Mucosa of rectum (tissue), 2 donors: ENCODE data around the gene NRXN3.

Experiments
- H3K27ac ChIP-seq, 2 donors: one replicate each; pipeline ENCODE4 v1.7.0; 2013; ENCODE audit warnings: inconsistent platforms in 2 of 2, low read depth in 2 of 2, low read length in 2 of 2
- H3K27me3 ChIP-seq, 2 donors: one replicate each; pipeline ENCODE4 v1.7.0; 2013; ENCODE audit warnings: low read length in 2 of 2; ENCODE audit not compliant: control insufficient read depth in 2 of 2, insufficient read depth in 2 of 2
- H3K36me3 ChIP-seq, 2 donors: one replicate each; pipeline ENCODE4 v1.7.0; 2013; ENCODE audit warnings: low read length in 2 of 2; ENCODE audit not compliant: control insufficient read depth in 2 of 2, insufficient read depth in 2 of 2
- H3K4me1 ChIP-seq, 2 donors: one replicate each; pipeline ENCODE4 v1.7.0; 2013; ENCODE audit warnings: low read length in 2 of 2, mild to moderate bottlenecking in 1 of 2; ENCODE audit not compliant: control insufficient read depth in 2 of 2, insufficient read depth in 2 of 2
- H3K4me3 ChIP-seq, 2 donors: one replicate each; pipeline ENCODE4 v1.7.0; 2013; ENCODE audit warnings: low read length in 2 of 2
- H3K9ac ChIP-seq, 2 donors: one replicate each; pipeline ENCODE4 v1.7.0; 2013; ENCODE audit warnings: low read length in 2 of 2, low read depth in 1 of 2, mild to moderate bottlenecking in 1 of 2
- H3K9me3 ChIP-seq, 2 donors: one replicate each; pipeline ENCODE4 v1.7.0; 2013; ENCODE audit warnings: low read length in 2 of 2; ENCODE audit not compliant: control insufficient read depth in 2 of 2
- donor health status: healthy.
- donor health status: Normal muscosa, but diverticular disease.

The NRXN3 gene

DNA sequence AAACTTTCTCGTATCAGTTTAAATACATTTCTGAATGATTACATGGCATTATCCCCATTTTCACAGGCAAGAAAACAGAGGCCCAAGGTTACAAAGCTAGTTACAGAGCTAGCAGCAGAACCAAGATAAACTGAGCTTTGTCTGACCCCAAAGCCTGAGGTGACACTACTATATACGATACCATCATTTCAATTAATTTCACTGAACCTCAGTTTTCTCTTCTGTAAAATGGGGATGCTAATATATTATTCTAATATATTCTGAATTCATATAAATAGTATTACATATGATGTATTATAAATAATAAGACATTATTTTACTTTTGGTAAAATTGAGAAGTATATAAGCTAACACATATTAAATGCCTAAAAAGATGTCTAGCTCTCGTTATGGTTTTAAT, 143.3 kb downstream of the NRXN3 start:
- Histone ChIP-seq H3K27me3 (no peaks in the 10 kb centered on the region), H3K4me3 (no peak overlapping the region), H3K36me3 (no peaks in the 10 kb centered on the region)

DNA sequence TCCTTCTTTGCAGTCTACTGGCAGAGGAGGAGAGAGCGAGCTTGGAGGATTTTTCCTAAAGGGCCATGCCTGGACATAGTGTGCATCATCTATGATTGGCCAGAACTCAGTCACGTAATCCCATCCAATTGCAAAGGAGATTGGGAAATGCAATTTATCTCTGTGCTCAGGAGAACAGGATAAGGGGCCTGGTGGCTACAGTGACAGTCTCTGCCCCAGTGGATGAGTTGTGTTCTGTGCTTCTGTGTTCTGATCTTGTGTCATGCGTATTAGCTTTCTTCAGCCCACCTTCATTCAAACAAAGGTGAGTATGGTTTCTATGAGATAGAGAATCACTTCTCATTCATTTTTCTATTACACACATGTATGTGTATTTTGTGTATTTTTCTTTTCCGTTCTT, 144.3 kb downstream of the NRXN3 start:
- H3K9ac ChIP-seq: no peak overlapping the region
- no peaks in the 10 kb centered on the region for H3K4me1 ChIP-seq
- H3K36me3 ChIP-seq: no peaks in the 10 kb centered on the region
- no peaks in the 10 kb centered on the region for H3K27me3 ChIP-seq
- no peaks in the 10 kb centered on the region for H3K9me3 ChIP-seq
- H3K4me3 ChIP-seq: no peak overlapping the region
- no peak overlapping the region for H3K27ac ChIP-seq

More for the DNA sequence above, 143.3 kb downstream of the NRXN3 start:
- H3K27ac ChIP-seq: no peak overlapping the region
- H3K9me3 ChIP-seq: no peaks in the 10 kb centered on the region
- no peak overlapping the region for H3K9ac ChIP-seq
- H3K4me1 ChIP-seq: no peaks in the 10 kb centered on the region

DNA sequence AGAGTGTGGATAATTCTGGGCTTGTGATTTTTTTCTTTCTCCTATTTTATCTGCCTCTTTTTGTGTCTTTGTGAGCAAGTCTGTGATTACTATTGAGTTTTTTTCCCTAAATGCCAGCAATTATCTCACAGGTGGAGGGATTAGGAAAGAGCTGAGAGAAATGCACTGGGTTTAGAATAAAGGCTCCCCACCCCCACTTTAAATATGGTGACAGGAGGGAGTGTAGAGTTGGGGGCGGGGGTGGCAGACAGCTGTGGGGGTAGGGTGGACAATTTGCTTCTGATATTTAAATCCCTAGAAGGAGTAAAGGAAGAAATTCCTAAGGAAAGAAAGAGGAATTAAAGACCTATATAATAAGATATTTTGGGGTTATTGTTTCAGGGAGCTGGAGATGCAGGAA, 145.9 kb downstream of the NRXN3 start:
- H3K27me3 ChIP-seq: no peaks in the 10 kb centered on the region
- no peak overlapping the region for H3K27ac ChIP-seq

DNA sequence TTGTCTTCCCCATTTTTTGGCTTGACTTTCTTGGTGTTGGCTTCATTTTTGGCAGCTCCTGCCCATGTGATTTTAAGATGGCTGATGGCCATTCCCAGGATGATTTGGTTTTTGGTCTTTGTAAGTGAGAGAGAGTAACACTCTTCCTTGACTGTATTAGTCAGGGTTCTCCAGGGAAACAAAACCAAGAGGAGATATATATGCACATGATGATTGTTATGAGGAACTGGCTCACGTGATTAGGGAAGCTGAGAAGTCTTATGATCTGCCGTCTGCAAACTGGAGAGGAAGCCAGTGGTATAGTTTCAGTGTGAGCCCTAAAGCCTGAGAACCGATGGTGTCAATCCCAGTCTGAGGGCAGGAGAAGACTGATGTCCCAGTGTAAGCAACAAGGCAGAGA, 146.6 kb downstream of the NRXN3 start:
- Histone ChIP-seq H3K27me3 (no peaks in the 10 kb centered on the region), H3K36me3 (no peaks in the 10 kb centered on the region), H3K9ac (no peak overlapping the region), H3K4me3 (no peak overlapping the region), H3K9me3 (no peaks in the 10 kb centered on the region), H3K27ac (no peak overlapping the region), H3K4me1 (no peaks in the 10 kb centered on the region)

More for the DNA sequence above, 145.9 kb downstream of the NRXN3 start:
- Histone ChIP-seq H3K9ac (no peak overlapping the region), H3K4me1 (no peaks in the 10 kb centered on the region), H3K4me3 (no peak overlapping the region), H3K9me3 (no peaks in the 10 kb centered on the region), H3K36me3 (no peaks in the 10 kb centered on the region)

DNA sequence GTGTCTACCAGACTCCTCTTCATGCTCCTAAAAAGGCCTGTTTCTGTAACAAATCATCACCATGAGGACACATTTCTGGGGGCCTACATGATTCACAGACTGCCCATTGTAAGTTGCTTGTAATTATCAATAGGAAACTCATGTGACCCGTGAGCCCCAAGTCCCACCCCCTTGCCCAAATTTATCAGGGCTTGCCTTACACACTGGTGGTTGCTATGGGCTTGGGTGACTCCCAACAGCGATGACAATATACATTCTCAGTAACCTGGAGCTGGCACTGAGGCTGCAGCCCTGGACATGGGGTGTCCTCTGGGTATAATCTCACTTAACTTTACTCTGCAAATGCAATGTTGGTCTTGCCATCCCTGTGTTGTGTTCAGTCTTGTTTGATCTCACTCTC, 149.2 kb downstream of the NRXN3 start:
- Histone ChIP-seq H3K9me3 (no peaks in the 10 kb centered on the region), H3K27me3 (no peaks in the 10 kb centered on the region), H3K27ac (no peak overlapping the region), H3K9ac (no peak overlapping the region), H3K4me1 (no peaks in the 10 kb centered on the region), H3K36me3 (no peaks in the 10 kb centered on the region), H3K4me3 (no peak overlapping the region)

DNA sequence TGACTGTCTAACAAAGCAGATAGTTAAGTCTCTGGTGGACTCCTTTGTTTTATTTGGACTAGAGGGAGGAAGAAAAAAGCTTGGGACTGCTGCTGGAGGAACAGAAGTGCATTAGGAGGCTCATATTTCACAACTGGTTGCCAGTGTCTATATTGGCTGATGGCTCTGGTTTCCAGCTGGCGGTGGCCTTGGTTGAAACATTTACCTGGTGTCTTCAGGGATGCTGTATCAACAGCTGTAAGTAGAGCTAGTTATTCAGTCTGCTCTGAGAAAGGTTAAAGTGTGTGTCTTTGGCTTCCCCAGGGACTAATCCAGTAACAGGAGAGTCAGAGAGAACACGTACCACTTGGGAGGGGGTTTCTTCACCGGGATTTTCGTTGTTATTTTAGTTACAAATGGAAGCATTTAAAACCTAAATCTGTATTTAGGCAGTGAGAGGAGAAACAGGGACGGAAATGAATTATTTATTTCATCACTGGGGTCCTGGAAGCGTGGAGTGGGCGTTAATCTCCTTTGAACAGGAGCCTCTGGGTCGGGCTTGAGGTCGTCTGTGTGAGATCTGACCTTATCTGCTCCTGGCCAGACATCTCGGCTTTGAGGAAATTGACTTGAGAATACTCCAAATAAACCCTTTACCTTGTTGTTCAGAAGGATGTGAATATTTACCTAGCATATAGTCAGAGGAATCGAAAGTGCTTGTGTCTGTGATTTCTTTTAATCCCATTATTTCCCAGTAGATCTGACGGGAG, 149.9 kb downstream of the NRXN3 start:
- no peaks in the 10 kb centered on the region for H3K36me3 ChIP-seq
- H3K4me3 ChIP-seq: no peak overlapping the region
- no peaks in the 10 kb centered on the region for H3K4me1 ChIP-seq
- no peaks in the 10 kb centered on the region for H3K27me3 ChIP-seq
- no peak overlapping the region for H3K9ac ChIP-seq
- no peak overlapping the region for H3K27ac ChIP-seq
- no peaks in the 10 kb centered on the region for H3K9me3 ChIP-seq

DNA sequence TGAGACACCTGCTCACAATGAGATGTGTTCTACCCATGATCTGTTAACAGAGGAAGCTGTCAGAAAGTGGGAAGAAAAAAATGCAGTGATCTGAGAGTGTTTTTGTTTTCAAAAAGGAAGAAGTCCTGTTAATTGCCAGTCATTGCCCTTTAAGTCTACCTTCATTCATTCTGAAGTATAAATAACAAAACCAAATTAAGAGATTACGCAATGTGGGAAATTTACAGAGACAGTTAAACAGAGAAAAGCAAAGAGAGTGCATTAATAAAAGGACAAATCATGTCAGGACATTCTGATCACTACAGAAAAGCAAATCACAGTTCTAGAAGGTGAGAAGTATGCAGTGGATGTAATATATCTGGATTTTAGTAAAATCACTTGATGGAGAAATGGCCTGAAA, 154.2 kb downstream of the NRXN3 start:
- Histone ChIP-seq H3K9me3 (no peaks in the 10 kb centered on the region), H3K4me3 (no peak overlapping the region), H3K4me1 (no peaks in the 10 kb centered on the region), H3K9ac (no peak overlapping the region), H3K27ac (no peak overlapping the region), H3K36me3 (no peaks in the 10 kb centered on the region), H3K27me3 (no peaks in the 10 kb centered on the region)

DNA sequence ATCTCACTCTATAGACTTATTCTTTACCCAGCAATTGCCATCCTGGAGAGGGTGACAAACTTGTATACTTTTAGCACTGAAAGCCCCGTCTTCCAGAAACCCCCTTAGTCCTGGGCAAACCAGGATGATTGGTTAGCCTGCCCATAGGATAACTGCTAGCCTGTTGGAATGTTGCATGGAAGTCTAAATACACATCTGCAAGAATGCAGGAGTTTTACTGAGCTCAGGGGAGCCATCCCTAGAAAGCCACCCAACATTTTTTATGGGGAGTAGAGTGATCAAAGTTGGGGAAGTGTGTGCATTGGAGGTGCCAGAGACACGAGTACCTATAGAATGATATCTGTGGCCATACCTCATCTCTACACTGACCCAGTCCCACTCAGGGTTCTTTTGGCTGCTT, 155.7 kb downstream of the NRXN3 start:
- Histone ChIP-seq H3K27me3 (no peaks in the 10 kb centered on the region), H3K9me3 (no peaks in the 10 kb centered on the region), H3K36me3 (no peaks in the 10 kb centered on the region), H3K27ac (no peak overlapping the region), H3K9ac (no peak overlapping the region), H3K4me3 (no peak overlapping the region), H3K4me1 (no peaks in the 10 kb centered on the region)

DNA sequence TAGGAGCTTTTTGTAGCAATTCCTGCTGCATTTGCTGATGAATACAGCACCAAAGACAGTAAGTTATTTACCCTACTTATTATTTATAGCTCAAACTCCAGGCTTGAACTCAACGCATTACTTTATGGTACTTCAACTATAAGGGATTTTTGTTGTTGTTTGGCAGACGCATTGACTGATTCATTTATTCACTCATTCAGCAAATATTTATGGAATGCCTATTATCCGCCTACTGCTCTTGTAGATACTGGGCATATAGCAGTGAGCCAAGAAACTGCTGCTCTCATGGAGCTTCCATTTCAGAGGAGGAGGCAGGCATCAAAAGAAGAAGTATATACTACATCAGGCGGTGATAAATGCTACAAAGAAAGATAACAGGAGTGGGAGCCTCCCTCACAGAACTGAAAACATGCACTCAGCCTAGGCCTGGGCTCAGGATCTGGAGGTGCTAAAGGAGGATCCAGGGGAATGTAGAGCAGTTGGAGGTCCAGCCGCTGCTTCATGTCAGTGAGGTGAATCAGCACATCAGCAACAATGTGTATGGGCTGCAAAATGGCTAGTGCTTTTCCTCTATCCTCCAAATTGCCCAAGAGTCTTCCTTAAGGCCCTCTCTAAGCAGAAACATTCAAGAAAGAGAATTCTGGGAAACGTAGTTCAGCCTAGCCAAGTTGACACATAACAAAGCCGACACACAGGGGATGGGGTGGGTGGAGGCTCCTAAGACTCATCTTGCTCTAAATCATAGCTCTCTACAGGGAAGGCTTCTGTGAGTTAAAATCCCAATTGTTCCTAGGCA, 157.5 kb downstream of the NRXN3 start:
- Histone ChIP-seq H3K9ac (no peak overlapping the region), H3K27me3 (no peaks in the 10 kb centered on the region), H3K9me3 (no peaks in the 10 kb centered on the region), H3K27ac (no peak overlapping the region), H3K36me3 (no peaks in the 10 kb centered on the region), H3K4me1 (no peaks in the 10 kb centered on the region), H3K4me3 (no peak overlapping the region)

DNA sequence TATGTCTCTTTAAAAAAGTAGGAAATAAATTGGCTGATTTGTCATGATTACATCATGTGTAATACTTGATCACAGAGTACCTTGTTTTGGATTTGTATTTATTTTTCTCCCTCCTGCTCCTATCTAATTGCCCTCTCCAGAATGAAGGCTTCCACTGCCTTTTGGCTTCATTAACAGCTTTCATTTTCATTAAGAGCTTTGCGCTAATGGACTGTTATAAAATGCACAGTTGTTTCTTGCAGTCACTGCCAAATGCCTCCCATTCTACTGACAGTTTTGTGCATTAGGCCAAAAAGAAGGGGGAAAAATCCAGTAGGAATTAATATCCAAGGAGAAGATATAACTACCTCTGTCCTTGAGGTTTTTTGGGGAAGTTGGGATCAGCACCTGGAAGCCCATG, 159.2 kb downstream of the NRXN3 start:
- H3K36me3 ChIP-seq: no peaks in the 10 kb centered on the region
- no peak overlapping the region for H3K27ac ChIP-seq
- H3K4me1 ChIP-seq: no peaks in the 10 kb centered on the region
- H3K9me3 ChIP-seq: no peaks in the 10 kb centered on the region
- H3K27me3 ChIP-seq: no peaks in the 10 kb centered on the region
- no peak overlapping the region for H3K4me3 ChIP-seq
- no peak overlapping the region for H3K9ac ChIP-seq
